Measurements from ENCODE around the gene LSM4. TPM values are rescaled to one million over a fixed set of nuclear protein-coding genes. Genes with fewer than 3 reads are reported as not detected.

Gene LSM4
- total and polyA plus RNA-seq, 2 of the 13 experiments (the other 11 are each of a cell fraction or from before 2014, with no cell fraction given): 65.8 to 166 TPM

- TF ChIP-seq MYC (CRISPR knock-in tag; IDR thresholded peaks at IDR 0.05; ENCODE audit: borderline replicate concordance) (peak; percentile 51; the same call in 1 of the 2 replicates), ZNF143 (CRISPR knock-in tag; IDR thresholded peaks at IDR 0.05) (no peak), NONO (IDR thresholded peaks at IDR 0.05) (no peak), NONO (CRISPR knock-in tag; conservative IDR thresholded peaks at IDR 0.05) (no peak; the same call in 1 of the 2 replicates), CAMTA2 (CRISPR knock-in tag; IDR thresholded peaks at IDR 0.05; ENCODE audit: borderline replicate concordance) (no peak), ZNF646 (CRISPR knock-in tag; IDR thresholded peaks at IDR 0.05) (no peak), TCF12 (IDR thresholded peaks at IDR 0.05) (no peak), TCF12 (CRISPR knock-in tag; IDR thresholded peaks at IDR 0.05) (no peak), HOXD1 (CRISPR knock-in tag; IDR thresholded peaks at IDR 0.05) (peak; percentile 98), ZNF660 (CRISPR knock-in tag; IDR thresholded peaks at IDR 0.05; ENCODE audit: borderline replicate concordance, low read depth) (no peak), ZNF720 (CRISPR knock-in tag; IDR thresholded peaks at IDR 0.05) (no peak), ZBTB39 (CRISPR knock-in tag; IDR thresholded peaks at IDR 0.05) (0 out of 2 replicates have a peak, but pooled peaks have one; percentile 5), MXI1 (IDR thresholded peaks at IDR 0.05; ENCODE audit: borderline replicate concordance, low read depth, low read length) (no peak), TGIF2 (CRISPR knock-in tag; IDR thresholded peaks at IDR 0.05) (no peak)
- TF ChIP-seq, protein P1, sequence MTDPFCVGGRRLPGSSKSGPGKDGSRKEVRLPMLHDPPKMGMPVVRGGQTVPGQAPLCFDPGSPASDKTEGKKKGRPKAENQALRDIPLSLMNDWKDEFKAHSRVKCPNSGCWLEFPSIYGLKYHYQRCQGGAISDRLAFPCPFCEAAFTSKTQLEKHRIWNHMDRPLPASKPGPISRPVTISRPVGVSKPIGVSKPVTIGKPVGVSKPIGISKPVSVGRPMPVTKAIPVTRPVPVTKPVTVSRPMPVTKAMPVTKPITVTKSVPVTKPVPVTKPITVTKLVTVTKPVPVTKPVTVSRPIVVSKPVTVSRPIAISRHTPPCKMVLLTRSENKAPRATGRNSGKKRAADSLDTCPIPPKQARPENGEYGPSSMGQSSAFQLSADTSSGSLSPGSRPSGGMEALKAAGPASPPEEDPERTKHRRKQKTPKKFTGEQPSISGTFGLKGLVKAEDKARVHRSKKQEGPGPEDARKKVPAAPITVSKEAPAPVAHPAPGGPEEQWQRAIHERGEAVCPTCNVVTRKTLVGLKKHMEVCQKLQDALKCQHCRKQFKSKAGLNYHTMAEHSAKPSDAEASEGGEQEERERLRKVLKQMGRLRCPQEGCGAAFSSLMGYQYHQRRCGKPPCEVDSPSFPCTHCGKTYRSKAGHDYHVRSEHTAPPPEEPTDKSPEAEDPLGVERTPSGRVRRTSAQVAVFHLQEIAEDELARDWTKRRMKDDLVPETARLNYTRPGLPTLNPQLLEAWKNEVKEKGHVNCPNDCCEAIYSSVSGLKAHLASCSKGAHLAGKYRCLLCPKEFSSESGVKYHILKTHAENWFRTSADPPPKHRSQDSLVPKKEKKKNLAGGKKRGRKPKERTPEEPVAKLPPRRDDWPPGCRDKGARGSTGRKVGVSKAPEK (CRISPR knock-in tag; IDR thresholded peaks at IDR 0.05; ENCODE audit: borderline replicate concordance): no peak
- TF ChIP-seq, protein P2, sequence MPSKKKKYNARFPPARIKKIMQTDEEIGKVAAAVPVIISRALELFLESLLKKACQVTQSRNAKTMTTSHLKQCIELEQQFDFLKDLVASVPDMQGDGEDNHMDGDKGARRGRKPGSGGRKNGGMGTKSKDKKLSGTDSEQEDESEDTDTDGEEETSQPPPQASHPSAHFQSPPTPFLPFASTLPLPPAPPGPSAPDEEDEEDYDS (CRISPR knock-in tag; IDR thresholded peaks at IDR 0.05): 0 out of 2 replicates have a peak, but pooled peaks have one; percentile 20
- TF ChIP-seq, protein P3, sequence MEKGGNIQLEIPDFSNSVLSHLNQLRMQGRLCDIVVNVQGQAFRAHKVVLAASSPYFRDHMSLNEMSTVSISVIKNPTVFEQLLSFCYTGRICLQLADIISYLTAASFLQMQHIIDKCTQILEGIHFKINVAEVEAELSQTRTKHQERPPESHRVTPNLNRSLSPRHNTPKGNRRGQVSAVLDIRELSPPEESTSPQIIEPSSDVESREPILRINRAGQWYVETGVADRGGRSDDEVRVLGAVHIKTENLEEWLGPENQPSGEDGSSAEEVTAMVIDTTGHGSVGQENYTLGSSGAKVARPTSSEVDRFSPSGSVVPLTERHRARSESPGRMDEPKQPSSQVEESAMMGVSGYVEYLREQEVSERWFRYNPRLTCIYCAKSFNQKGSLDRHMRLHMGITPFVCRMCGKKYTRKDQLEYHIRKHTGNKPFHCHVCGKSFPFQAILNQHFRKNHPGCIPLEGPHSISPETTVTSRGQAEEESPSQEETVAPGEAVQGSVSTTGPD (CRISPR knock-in tag; IDR thresholded peaks at IDR 0.05): no peak
These were observed 40.1 kb downstream of the LSM4 start (continued) for GRCh38 chr19:18282788-18283141.
